ENCODE results near the gene DNAH14. TPM values are rescaled to one million over a fixed set of nuclear protein-coding genes. Genes with fewer than 3 reads are reported as not detected.

DNAH14 gene
- total and polyA plus RNA-seq, 2 of the 13 experiments (the other 11 are each of a cell fraction or from before 2014, with no cell fraction given) = 4.5 to 27.5 TPM

GRCh38 chr1:225224287-225224686, 294.8 kb downstream of the DNAH14 start:
- no peak overlapping the region for H2AFZ ChIP-seq (ENCODE audit: low read length)
- TF ChIP-seq TEAD2 (CRISPR knock-in tag; IDR thresholded peaks at IDR 0.05) (no peak), SIN3B (IDR thresholded peaks at IDR 0.05; ENCODE audit: low read length) (no peak), ZNF225 (CRISPR knock-in tag; IDR thresholded peaks at IDR 0.05) (no peak), ZBTB7B (CRISPR knock-in tag; IDR thresholded peaks at IDR 0.05) (no peak), KAT2B (IDR thresholded peaks at IDR 0.05; ENCODE audit: borderline replicate concordance, low read depth, low read length) (no peak), KDM3A (CRISPR knock-in tag; IDR thresholded peaks at IDR 0.05; ENCODE audit: low read depth) (no peak), FOXA3 (CRISPR knock-in tag; IDR thresholded peaks at IDR 0.05) (no peak), ZNF3 (CRISPR knock-in tag; IDR thresholded peaks at IDR 0.05) (no peak), ZBTB46 (CRISPR knock-in tag; IDR thresholded peaks at IDR 0.05; ENCODE audit: borderline replicate concordance) (no peak)
- TF ChIP-seq, protein P1, sequence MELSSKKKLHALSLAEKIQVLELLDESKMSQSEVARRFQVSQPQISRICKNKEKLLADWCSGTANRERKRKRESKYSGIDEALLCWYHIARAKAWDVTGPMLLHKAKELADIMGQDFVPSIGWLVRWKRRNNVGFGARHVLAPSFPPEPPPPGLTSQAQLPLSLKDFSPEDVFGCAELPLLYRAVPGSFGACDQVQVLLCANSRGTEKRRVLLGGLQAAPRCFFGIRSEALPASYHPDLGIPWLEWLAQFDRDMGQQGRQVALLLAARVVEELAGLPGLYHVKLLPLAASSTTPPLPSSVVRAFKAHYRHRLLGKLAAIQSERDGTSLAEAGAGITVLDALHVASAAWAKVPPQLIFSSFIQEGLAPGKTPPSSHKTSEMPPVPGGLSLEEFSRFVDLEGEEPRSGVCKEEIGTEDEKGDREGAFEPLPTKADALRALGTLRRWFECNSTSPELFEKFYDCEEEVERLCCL (CRISPR knock-in tag; IDR thresholded peaks at IDR 0.05; ENCODE audit: borderline replicate concordance) = no peak
- no peak for ATAC-seq
- ChIA-PET CTCF (ENCODE audit: low intra/inter-chr PET ratio, low total read pairs) (no interaction called here), POLR2A (no interaction called here)
- no peaks in the 10 kb centered on the region for H3K9me3 ChIP-seq (ENCODE audit: low read length)
- no peak overlapping the region for H3K27ac ChIP-seq (ENCODE audit: extremely low read length, insufficient read depth, low read length)
- FAIRE-seq = no peak
- no peaks in the 10 kb centered on the region for H3K79me2 ChIP-seq (ENCODE audit: insufficient read depth, low read length)
- H3K9ac ChIP-seq (ENCODE audit: insufficient read depth, low read depth, low read length) = no peak overlapping the region
- no peak overlapping the region for H3K4me3 ChIP-seq (replicated peaks in 1 of 3; ENCODE audit: insufficient read depth in 1 of 3, low read depth in 2 of 3, low read length in 3 of 3)
- no peaks in the 10 kb centered on the region for H4K20me1 ChIP-seq (ENCODE audit: insufficient read depth, low read length)
- no peak overlapping the region for H3K4me2 ChIP-seq (ENCODE audit: low read depth, low read length)
- no TSS peak for BruUV-seq (replicated peaks)
- H3K4me1 ChIP-seq (ENCODE audit: insufficient read depth, low read length) = peaks cover 36% of the 10 kb centered on the region
- H3K27me3 ChIP-seq (ENCODE audit: control insufficient read depth in 1 of 2, insufficient read depth in 2 of 2, low read length in 2 of 2) = no peaks in the 10 kb centered on the region
- no peak for DNase-seq (ENCODE audit: low spot score)
- WGBS (ENCODE audit: low lambda C conversion rate) = 39% methylated on average over 1 of the region's 1 CpG
- H3K36me3 ChIP-seq (replicated peaks in 1 of 2; ENCODE audit: control insufficient read depth in 1 of 2, insufficient read depth in 2 of 2, low read length in 2 of 2) = no peaks in the 10 kb centered on the region
- in situ Hi-C loops (cut with HindIII; ENCODE audit: extremely low pct_ligation_motif_present, low pct_unique_long_range_greater_than_20kb) = no loop called here
- intact Hi-C loops (cut with micrococcal nuclease; ENCODE audit: unreplicated experiment) = no loop called here
